Neural progenitor cell (in vitro differentiated cells): Measurements from ENCODE around the gene YKT6. TPM values are rescaled to one million over a fixed set of nuclear protein-coding genes. Genes with fewer than 3 reads are reported as not detected.
A peak's percentile ranks its signal among the peaks of the same experiment; 100 is the strongest.

Experiments
- DNase-seq: peaks from one replicate; pipeline ENCODE4 v3.0.0-alpha.2; 2016; ENCODE audit warnings: low spot score
- H2AFZ ChIP-seq: fragments of 200-600 bp; sonication (generic); replicated peaks from 2 replicates; pipeline ENCODE4 v1.6.1; 2016; ENCODE audit warnings: antibody characterized with exemption
- H3F3A ChIP-seq: fragments of 200-600 bp; sonication (generic); 2 replicates; pipeline ENCODE4 v1.6.1; 2016; ENCODE audit warnings: antibody characterized with exemption, low read depth
- H3K27ac ChIP-seq: fragments of 200-600 bp; sonication (generic); 2 replicates; pipeline ENCODE4 v1.5.1; 2016; ENCODE audit warnings: mild to moderate bottlenecking
- H3K27me3 ChIP-seq: fragments of 200-600 bp; sonication (generic); 2 replicates; pipeline ENCODE4 v1.6.1; 2016; ENCODE audit warnings: mild to moderate bottlenecking, moderate library complexity
- H3K36me3 ChIP-seq: fragments of 200-600 bp; sonication (generic); 2 replicates; pipeline ENCODE4 v1.5.1; 2016
- H3K4me1 ChIP-seq: fragments of 200-600 bp; sonication (generic); 2 replicates; pipeline ENCODE4 v1.6.1; 2016; ENCODE audit warnings: mixed run types
- H3K4me2 ChIP-seq: fragments of 200-600 bp; sonication (generic); 2 replicates; pipeline ENCODE4 v1.6.1; 2016
- H3K4me3 ChIP-seq: fragments of 200-600 bp; sonication (generic); 2 replicates; pipeline ENCODE4 v1.5.1; 2016
- H3K79me2 ChIP-seq: fragments of 200-600 bp; sonication (generic); 2 replicates; pipeline ENCODE4 v1.6.1; 2016; ENCODE audit warnings: low read depth
- H3K9ac ChIP-seq: fragments of 200-600 bp; sonication (generic); 2 replicates; pipeline ENCODE4 v1.6.1; 2016
- H3K9me3 ChIP-seq: fragments of 200-600 bp; sonication (generic); 2 replicates; pipeline ENCODE4 v1.5.1; 2016; ENCODE audit warnings: low read depth
- H4K20me1 ChIP-seq: fragments of 200-600 bp; sonication (generic); 2 replicates; pipeline ENCODE4 v1.6.1; 2016; ENCODE audit warnings: low read depth
- H3K27ac Mint-ChIP-seq: 3 replicates; pipeline ENCODE4 v1.8.0; 2021; ENCODE audit warnings: mixed read lengths
- H3K27me3 Mint-ChIP-seq: 2 replicates; pipeline ENCODE4 v1.8.0; 2022; ENCODE audit warnings: low read depth, mild to moderate bottlenecking, inconsistent platforms, moderate library complexity, mixed read lengths; ENCODE audit not compliant: insufficient read depth
- H3K36me3 Mint-ChIP-seq: 3 replicates; pipeline ENCODE4 v1.8.0; 2021; ENCODE audit warnings: mixed read lengths
- H3K4me1 Mint-ChIP-seq: 3 replicates; pipeline ENCODE4 v1.8.0; 2021; ENCODE audit warnings: mixed read lengths
- H3K4me3 Mint-ChIP-seq: 3 replicates; pipeline ENCODE4 v1.8.0; 2021; ENCODE audit warnings: mild to moderate bottlenecking, moderate library complexity, mixed read lengths
- H3K9me3 Mint-ChIP-seq: 3 replicates; pipeline ENCODE4 v1.8.0; 2020; ENCODE audit warnings: mixed read lengths
- CTCF ChIP-seq: fragments of 200-600 bp; sonication (generic); IDR thresholded peaks from 2 replicates; pipeline ENCODE4 v1.5.1; 2017; ENCODE audit warnings: antibody characterized with exemption, mild to moderate bottlenecking
- EZH2 ChIP-seq: fragments of 200-600 bp; sonication (generic); IDR thresholded peaks from 2 replicates; pipeline ENCODE4 v1.6.1; 2017; ENCODE audit warnings: antibody characterized with exemption, mild to moderate bottlenecking, moderate library complexity
- EZH2phosphoT487 ChIP-seq: fragments of 200-600 bp; sonication (generic); IDR thresholded peaks from 2 replicates; pipeline ENCODE4 v1.6.1; 2017; ENCODE audit warnings: antibody characterized with exemption
- total RNA-seq: library from RNA; depleted of rRNA; stranded (reverse); fragments of >200 nt; gene quantifications from 2 replicates; pipeline ENCODE4 v1.2.3, GENCODE V29; 2015; ENCODE audit warnings: low replicate concordance

Gene YKT6
- total RNA-seq, 1 donor from 2014 or later = 43.8 TPM

GRCh38 chr7:44186736-44187135, 14.0 kb upstream of the YKT6 start:
- Histone ChIP-seq H3K27ac (no peak overlapping the region), H2AFZ (no peak overlapping the region), H4K20me1 (no peaks in the 10 kb centered on the region), H3K9ac (no peak overlapping the region), H3F3A (no peaks in the 10 kb centered on the region), H3K79me2 (no peaks in the 10 kb centered on the region), H3K4me1 (peaks cover 7% of the 10 kb centered on the region), H3K4me3 (no peak overlapping the region), H3K9me3 (no peaks in the 10 kb centered on the region), H3K27me3 (no peaks in the 10 kb centered on the region), H3K36me3 (no peaks in the 10 kb centered on the region), H3K4me2 (no peak overlapping the region)
- H3K4me1 Mint-ChIP-seq = peaks cover 28% of the 10 kb centered on the region
- no peaks in the 10 kb centered on the region for H3K36me3 Mint-ChIP-seq
- H3K9me3 Mint-ChIP-seq = peaks cover 13% of the 10 kb centered on the region
- TF ChIP-seq CTCF (no peak), EZH2phosphoT487 (no peak), EZH2 (no peak)
- H3K27ac Mint-ChIP-seq = peak overlapping the region; percentile 82
- H3K4me3 Mint-ChIP-seq = no peak overlapping the region
- H3K27me3 Mint-ChIP-seq = peaks cover 6% of the 10 kb centered on the region
- DNase-seq = no peak

DNA sequence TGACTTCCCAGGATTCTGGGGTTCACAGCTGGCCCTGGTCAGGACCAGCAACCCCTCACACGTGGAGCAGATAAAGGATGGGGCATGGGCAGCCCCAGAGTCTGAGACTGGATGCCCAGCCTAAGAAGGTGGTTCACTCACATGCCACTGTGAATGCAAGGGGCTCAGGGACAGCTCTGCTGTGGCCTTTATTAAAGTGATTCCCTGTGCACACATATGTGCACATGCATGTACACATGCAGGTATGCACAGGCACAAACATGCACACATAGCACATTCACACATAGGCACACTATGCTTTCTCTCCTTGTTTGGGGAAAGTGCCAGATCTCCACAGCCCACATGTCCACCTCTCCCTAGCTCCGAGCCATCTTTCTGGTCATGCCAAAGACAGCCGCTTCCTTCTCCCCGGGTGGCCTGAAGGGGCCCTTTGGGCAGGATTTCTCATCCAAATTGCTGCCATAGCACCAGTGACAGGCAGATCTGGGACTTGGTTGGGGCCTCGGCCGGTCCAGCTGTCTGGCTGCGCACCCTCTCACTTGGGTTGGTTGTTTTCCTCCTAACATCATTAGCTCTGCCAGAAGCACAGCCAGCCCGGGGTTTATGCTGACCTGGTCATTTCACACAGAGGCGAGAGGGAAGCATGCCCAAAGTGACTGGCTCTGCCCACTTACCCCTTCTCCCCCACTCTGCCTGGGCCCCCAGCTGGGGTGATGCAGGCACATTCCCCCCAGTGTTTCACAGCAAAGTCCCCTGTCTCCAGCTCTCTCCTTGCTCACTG, 13.0 kb upstream of the YKT6 start:
- no peak overlapping the region for H3K4me3 ChIP-seq

DNA sequence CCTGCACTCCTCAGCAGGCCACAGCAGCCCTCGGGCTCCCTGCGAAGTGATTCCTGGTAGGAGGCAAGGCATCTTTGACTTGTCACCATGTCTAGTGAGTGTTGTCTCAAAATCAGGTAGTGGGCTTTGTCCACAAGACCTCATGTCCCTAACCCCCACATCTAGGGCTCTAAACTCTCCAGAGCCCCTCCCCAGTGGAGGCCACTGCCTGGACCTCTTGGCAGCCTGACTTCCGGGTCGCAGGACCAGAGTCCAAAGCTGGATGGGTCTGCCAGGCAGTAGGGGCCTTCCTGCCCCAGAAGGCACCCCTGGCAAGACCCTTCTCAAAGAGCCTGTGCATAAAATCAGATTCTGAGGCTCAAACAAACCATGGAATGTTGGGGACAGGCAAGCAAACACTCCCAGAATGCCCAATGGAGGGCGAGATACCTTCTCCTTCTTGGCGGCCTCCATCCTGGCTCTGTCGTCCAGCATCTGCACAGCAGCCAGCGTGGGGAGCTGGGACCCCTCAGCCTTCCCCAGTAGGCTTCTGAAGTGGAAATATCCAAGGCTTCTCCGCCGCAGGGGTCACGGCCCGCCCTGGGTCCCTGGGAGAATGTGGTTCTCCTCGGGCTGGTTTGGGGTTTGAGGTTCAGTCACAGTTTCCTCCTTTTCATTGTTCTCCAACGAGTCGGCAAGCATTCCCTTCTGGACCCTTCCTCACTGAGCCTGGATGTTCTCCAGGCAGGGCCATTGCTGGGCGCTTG, 12.1 kb upstream of the YKT6 start:
- H3K4me1 Mint-ChIP-seq = peaks cover 30% of the 10 kb centered on the region
- no peaks in the 10 kb centered on the region for H4K20me1 ChIP-seq
- H3K4me3 ChIP-seq = no peak overlapping the region
- no peak overlapping the region for H3K27ac ChIP-seq
- peak overlapping the region; percentile 82 for H2AFZ ChIP-seq
- H3K4me2 ChIP-seq = peak overlapping the region; percentile 4
- H3K27ac Mint-ChIP-seq = peak overlapping the region; percentile 92
- no peak overlapping the region for H3K9ac ChIP-seq
- DNase-seq = no peak
- H3K9me3 ChIP-seq = no peaks in the 10 kb centered on the region
- TF ChIP-seq CTCF (no peak), EZH2phosphoT487 (no peak), EZH2 (no peak)
- peaks cover 5% of the 10 kb centered on the region for H3K27me3 Mint-ChIP-seq
- H3K9me3 Mint-ChIP-seq = no peaks in the 10 kb centered on the region
- H3K36me3 ChIP-seq = no peaks in the 10 kb centered on the region
- H3K4me3 Mint-ChIP-seq = no peak overlapping the region
- H3K36me3 Mint-ChIP-seq = no peaks in the 10 kb centered on the region
- H3F3A ChIP-seq = no peaks in the 10 kb centered on the region
- H3K27me3 ChIP-seq = no peaks in the 10 kb centered on the region
- H3K79me2 ChIP-seq = no peaks in the 10 kb centered on the region
- peaks cover 7% of the 10 kb centered on the region for H3K4me1 ChIP-seq

More for the DNA sequence above, 13.0 kb upstream of the YKT6 start:
- Histone ChIP-seq H3K36me3 (no peaks in the 10 kb centered on the region), H3K9me3 (no peaks in the 10 kb centered on the region), H3K27ac (no peak overlapping the region), H3K4me1 (peaks cover 7% of the 10 kb centered on the region), H3K4me2 (no peak overlapping the region), H2AFZ (peak overlapping the region; percentile 82), H3K27me3 (no peaks in the 10 kb centered on the region), H3K79me2 (no peaks in the 10 kb centered on the region), H3K9ac (no peak overlapping the region), H3F3A (no peaks in the 10 kb centered on the region), H4K20me1 (no peaks in the 10 kb centered on the region)
- H3K27me3 Mint-ChIP-seq = peaks cover 5% of the 10 kb centered on the region
- H3K4me3 Mint-ChIP-seq = no peak overlapping the region
- H3K9me3 Mint-ChIP-seq = peaks cover 6% of the 10 kb centered on the region
- H3K4me1 Mint-ChIP-seq = peaks cover 30% of the 10 kb centered on the region
- TF ChIP-seq CTCF = no peak
- H3K36me3 Mint-ChIP-seq = no peaks in the 10 kb centered on the region
- peak overlapping the region; percentile 85 for H3K27ac Mint-ChIP-seq
- DNase-seq = no peak
